IMR-90 (cell line): ENCODE data around the gene PRR5. TPM values are rescaled to one million over a fixed set of nuclear protein-coding genes. Genes with fewer than 3 reads are reported as not detected.

Experiments
- ATAC-seq: fragments of 200-7000 bp; cut with Tn5 transposase; 2 replicates; pipeline ENCODE4 v1.9.1; 2020; ENCODE audit warnings: low read depth, mild to moderate bottlenecking, moderate library complexity
- BruUV-seq: library from RNA; stranded (reverse); fragments of 400-500 nt; replicated peaks from 2 replicates; lab custom pipeline; 2021; lab: Mats Ljungman, UMichigan
- CTCF ChIA-PET: fragments of 300-600 bp; formaldehyde crosslinking; extraction: SDS; loops from one replicate; lab custom pipeline; 2021; ENCODE audit warnings: antibody characterized with exemption; lab: Yijun Ruan, JAX
- POLR2A ChIA-PET: fragments of 300-600 bp; sonication (Branson Sonifier 250); formaldehyde crosslinking; loops from one replicate; lab custom pipeline; 2022; ENCODE audit warnings: antibody characterized with exemption; ENCODE audit not compliant: unreplicated experiment; lab: Charles Lee
- DNase-seq: peaks from one replicate; pipeline ENCODE4 v3.0.0; 2013
- H2AFZ ChIP-seq: replicated peaks from 2 replicates; pipeline ENCODE3; 2013; ENCODE audit warnings: low read length, mild to moderate bottlenecking; ENCODE audit not compliant: poor library complexity
- H2AK5ac ChIP-seq: 2 replicates; pipeline ENCODE4 v1.6.1; 2013; ENCODE audit warnings: low read depth, low read length, inconsistent platforms
- H2AK9ac ChIP-seq: replicated peaks from 2 replicates; pipeline ENCODE3; 2013; ENCODE audit warnings: mild to moderate bottlenecking, low read depth, low read length, moderate library complexity; ENCODE audit not compliant: poor library complexity
- H2BK120ac ChIP-seq: 2 replicates; pipeline ENCODE4 v1.6.1; 2013; ENCODE audit warnings: low read depth, low read length, inconsistent platforms
- H2BK15ac ChIP-seq: 3 replicates; pipeline ENCODE4 v1.6.1; 2013; ENCODE audit warnings: low read depth, low read length, inconsistent platforms
- H2BK20ac ChIP-seq: 2 replicates; pipeline ENCODE4 v1.6.1; 2013; ENCODE audit warnings: low read depth, mild to moderate bottlenecking, inconsistent platforms, low read length, moderate library complexity
- H2BK5ac ChIP-seq: 2 replicates; pipeline ENCODE4 v1.6.1; 2013; ENCODE audit warnings: mild to moderate bottlenecking, low read depth, low read length, inconsistent platforms; ENCODE audit not compliant: poor library complexity, severe bottlenecking
- H3K14ac ChIP-seq: replicated peaks from 2 replicates; pipeline ENCODE4 v1.6.1; 2013; ENCODE audit warnings: low read depth, low read length, inconsistent platforms
- H3K18ac ChIP-seq: 2 replicates; pipeline ENCODE4 v1.6.1; 2013; ENCODE audit warnings: low read depth, low read length, control low read depth
- H3K23ac ChIP-seq: 2 replicates; pipeline ENCODE4 v1.6.1; 2013; ENCODE audit warnings: low read depth, low read length, inconsistent platforms
- H3K27ac ChIP-seq: 2 replicates; pipeline ENCODE4 v1.5.1; 2013; ENCODE audit warnings: mild to moderate bottlenecking, control low read depth, low read length; ENCODE audit not compliant: insufficient read depth
- H3K27me3 ChIP-seq: 2 replicates; pipeline ENCODE4 v1.6.1; 2013; ENCODE audit warnings: low read length; ENCODE audit not compliant: control insufficient read depth, insufficient read depth
- H3K36me3 ChIP-seq: 2 replicates; pipeline ENCODE4 v1.6.1; 2013; ENCODE audit warnings: low read length, mixed read lengths; ENCODE audit not compliant: control insufficient read depth, insufficient read depth
- H3K4ac ChIP-seq: 2 replicates; pipeline ENCODE4 v1.6.1; 2013; ENCODE audit warnings: low read depth, low read length, inconsistent platforms
- H3K4me1 ChIP-seq: 2 replicates; pipeline ENCODE4 v1.6.1; 2013; ENCODE audit warnings: low read length, mixed read lengths; ENCODE audit not compliant: control insufficient read depth, insufficient read depth
- H3K4me2 ChIP-seq: 2 replicates; pipeline ENCODE4 v1.6.1; 2013; ENCODE audit warnings: low read depth, mild to moderate bottlenecking, control low read depth, low read length, moderate library complexity
- H3K4me3 ChIP-seq: 2 replicates; pipeline ENCODE4 v1.5.1; 2013; ENCODE audit warnings: low read depth, mild to moderate bottlenecking, control low read depth, low read length, moderate library complexity; ENCODE audit not compliant: insufficient read depth
- H3K56ac ChIP-seq: 2 replicates; pipeline ENCODE4 v1.6.1; 2013; ENCODE audit warnings: low read length, inconsistent platforms; ENCODE audit not compliant: insufficient read depth; ENCODE audit errors: extremely low read depth
- H3K79me1 ChIP-seq, 2 experiments: 2 replicates each; pipeline ENCODE4 v1.6.1; 2013; ENCODE audit warnings: low read length in 2 of 2, inconsistent platforms in 1 of 2, low read depth in 1 of 2
- H3K9ac ChIP-seq: 2 replicates; pipeline ENCODE4 v1.6.1; 2013; ENCODE audit warnings: low read depth, low read length, control low read depth
- H3K9me1 ChIP-seq: 2 replicates; pipeline ENCODE4 v1.6.1; 2013; ENCODE audit warnings: low read length, inconsistent platforms; ENCODE audit not compliant: insufficient read depth
- H3K9me3 ChIP-seq: 2 replicates; pipeline ENCODE4 v1.6.1; 2013; ENCODE audit warnings: low read length; ENCODE audit not compliant: control insufficient read depth, insufficient read depth
- H4K20me1 ChIP-seq: 2 replicates; pipeline ENCODE4 v1.6.1; 2013; ENCODE audit warnings: low read length, inconsistent platforms; ENCODE audit not compliant: insufficient read depth
- H4K5ac ChIP-seq: 2 replicates; pipeline ENCODE4 v1.6.1; 2013; ENCODE audit warnings: mild to moderate bottlenecking, low read depth, low read length, control low read depth
- H4K8ac ChIP-seq, 2 experiments: 2 replicates each; pipeline ENCODE4 v1.6.1; 2013; ENCODE audit warnings: low read depth in 2 of 2, low read length in 2 of 2, control low read depth in 1 of 2, inconsistent platforms in 1 of 2
- H4K91ac ChIP-seq: 2 replicates; pipeline ENCODE4 v1.6.1; 2013; ENCODE audit warnings: low read depth, low read length, inconsistent platforms; ENCODE audit not compliant: insufficient read depth
- CEBPB ChIP-seq: IDR thresholded peaks from 2 replicates; pipeline ENCODE4 v1.6.1; 2012; ENCODE audit warnings: low read depth, low read length, improper control_type of control experiment
- CTCF ChIP-seq: conservative IDR thresholded peaks from 2 replicates; pipeline ENCODE4 v1.5.1; 2012; ENCODE audit warnings: mild to moderate bottlenecking, low read depth, low read length, improper control_type of control experiment
- ELK1 ChIP-seq: fragments of 150-350 bp; IDR thresholded peaks from 2 replicates; pipeline ENCODE4 v1.6.1; 2016; ENCODE audit warnings: low read depth, mild to moderate bottlenecking, low read length, moderate library complexity, borderline replicate concordance
- FOS ChIP-seq: fragments of 150-350 bp; IDR thresholded peaks from 2 replicates; pipeline ENCODE4 v1.6.1; 2016; ENCODE audit warnings: low read depth, low read length
- MAFK ChIP-seq: IDR thresholded peaks from 2 replicates; pipeline ENCODE4 v1.6.1; 2012; ENCODE audit warnings: low read depth, low read length, improper control_type of control experiment
- MAZ ChIP-seq: IDR thresholded peaks from 2 replicates; pipeline ENCODE4 v1.6.1; 2012; ENCODE audit warnings: low read depth, mild to moderate bottlenecking, low read length, improper control_type of control experiment, moderate library complexity, borderline replicate concordance
- MXI1 ChIP-seq: IDR thresholded peaks from 2 replicates; pipeline ENCODE4 v1.6.1; 2012; ENCODE audit warnings: low read depth, mild to moderate bottlenecking, low read length, moderate library complexity, borderline replicate concordance
- NFE2L2 ChIP-seq: fragments of 150-350 bp; IDR thresholded peaks from 2 replicates; pipeline ENCODE4 v1.6.1; 2016; ENCODE audit warnings: low read depth, mild to moderate bottlenecking, low read length
- RAD21 ChIP-seq: IDR thresholded peaks from 2 replicates; pipeline ENCODE4 v1.6.1; 2012; ENCODE audit warnings: low read length, improper control_type of control experiment
- RCOR1 ChIP-seq: IDR thresholded peaks from 2 replicates; pipeline ENCODE4 v1.6.1; 2012; ENCODE audit warnings: mild to moderate bottlenecking, low read length, improper control_type of control experiment; ENCODE audit not compliant: insufficient replicate concordance
- RFX5 ChIP-seq: IDR thresholded peaks from 2 replicates; pipeline ENCODE4 v1.8.0; 2012; ENCODE audit warnings: low read depth, mild to moderate bottlenecking, low read length, moderate library complexity
- SMC3 ChIP-seq: fragments of 150-350 bp; IDR thresholded peaks from 2 replicates; pipeline ENCODE4 v1.6.1; 2016; ENCODE audit warnings: low read depth, mild to moderate bottlenecking, antibody characterized with exemption, low read length, moderate library complexity
- USF2 ChIP-seq: fragments of 150-350 bp; IDR thresholded peaks from 2 replicates; pipeline ENCODE4 v1.6.1; 2017; ENCODE audit warnings: mild to moderate bottlenecking, antibody characterized with exemption, low read length, low read depth
- WGBS, 2 experiments: methylation state at CpG; one replicate each; pipeline versions ENCODE4 v1.1.5 to v1.1.7; 2013; ENCODE audit warnings: missing lambda C conversion rate in 2 of 2; ENCODE audit not compliant: insufficient read length in 1 of 2; ENCODE audit errors: extremely low coverage in 2 of 2; 5-methylcytosine and 5-hydroxymethylcytosine counted together
- dilution Hi-C: fragments of 300-500 bp; cut with HindIII; formaldehyde crosslinking; loops from one replicate; pipeline ENCODE4 v1.14.3; 2018; ENCODE audit warnings: low sequenced_read_pairs; ENCODE audit not compliant: unreplicated experiment
- in situ Hi-C: fragments of 300-500 bp; cut with MboI; formaldehyde crosslinking; loops from 3 replicates; pipeline ENCODE4 v1.14.3; 2019; ENCODE audit warnings: low sequenced_read_pairs, inconsistent platforms, mixed read lengths
- intact Hi-C: fragments of 100-400 bp; cut with micrococcal nuclease; formaldehyde crosslinking; loops from 2 replicates; pipeline ENCODE4 v1.10.0; 2022
- polyA plus RNA-seq, 3 experiments: library from polyadenylated mRNA; depleted of rRNA; stranded (reverse); fragments of >200 nt; gene quantifications; 2 replicates each; pipeline ENCODE4 v1.2.3, GENCODE V29; 2012; ENCODE audit warnings: low replicate concordance in 1 of 3
- total RNA-seq: library from RNA; depleted of rRNA; stranded (reverse); fragments of >200 nt; gene quantifications from 2 replicates; pipeline ENCODE4 v1.2.3, GENCODE V29; 2012

The PRR5 gene
- total and polyA plus RNA-seq, 2 of the 4 experiments (the other 2 are of a cell fraction) = 8.1 to 24.3 TPM

GRCh38 chr22:44697423-44698141 lies 4.4 kb upstream of the PRR5 start:
- in situ Hi-C loops = loop anchor here (5.0 kb wide), 1 partner anchor 40 kb away; no protein-coding TSS in a partner anchor
- peak; percentile 91 for TF ChIP-seq SMC3
- TF ChIP-seq RCOR1 = peak; percentile 97
- no peak for TF ChIP-seq FOS
- TF ChIP-seq CTCF = peak; percentile 93
- TF ChIP-seq MAFK = no peak
- no peak for TF ChIP-seq CEBPB
- no peak for TF ChIP-seq USF2
- TF ChIP-seq RAD21 = peak; percentile 92
- TF ChIP-seq NFE2L2 = no peak
- TF ChIP-seq MAZ = peak; percentile 68; the same call in 1 of the 2 replicates
- TF ChIP-seq RFX5 = no peak
- no peak for TF ChIP-seq ELK1
- no peak for TF ChIP-seq MXI1

More at GRCh38 chr22:44697423-44698141, 4.4 kb upstream of the PRR5 start:
- POLR2A ChIA-PET = no interaction called here
- no peak overlapping the region for H3K56ac ChIP-seq
- peak overlapping the region; percentile 86 for H2BK120ac ChIP-seq
- CTCF ChIA-PET = interaction anchor here (1.0 kb wide), 1 partner anchor 38 kb away, joined by 3 read pairs; no protein-coding TSS in a partner anchor
- peak overlapping the region; percentile 73; the same call in 1 of the 2 replicates for H3K27ac ChIP-seq
- peak; percentile 32 for ATAC-seq
- no TSS peak for BruUV-seq
- peak overlapping the region; percentile 75 for H3K4ac ChIP-seq
- H3K4me1 ChIP-seq = peaks cover 30% of the 10 kb centered on the region
- H3K14ac ChIP-seq = peak overlapping the region; percentile 48; the same call in 1 of the 2 replicates
- no peaks in the 10 kb centered on the region for H3K9me3 ChIP-seq
- peaks cover 4 to 19% of the 10 kb centered on the region in 2 experiments; a peak in 3 of 4 replicates for H3K79me1 ChIP-seq
- dilution Hi-C loops = no loop called here
- WGBS, 2 experiments = 43% methylated on average over 5 of the region's 22 CpGs; no CpG with 5 or more reads in 1 of the 2 experiments
- peak overlapping the region; percentile 91 for H4K91ac ChIP-seq
- peak overlapping the region; percentile 67 for H2BK5ac ChIP-seq
- H2AK9ac ChIP-seq = peak overlapping the region; percentile 97
- H3K36me3 ChIP-seq = no peaks in the 10 kb centered on the region
- peak overlapping the region; percentile 90 for H2AK5ac ChIP-seq
- no peak overlapping the region for H3K4me3 ChIP-seq
- H4K8ac ChIP-seq = peak overlapping the region; percentile 57 to 70; a peak in 3 of 4 replicates
- H3K18ac ChIP-seq = peak overlapping the region; percentile 7; the same call in 1 of the 2 replicates
- no peak overlapping the region for H3K4me2 ChIP-seq
- H2AFZ ChIP-seq = peak overlapping the region; percentile 76
- peak overlapping the region; percentile 57 for H2BK20ac ChIP-seq
- H3K9me1 ChIP-seq = peaks cover 14% of the 10 kb centered on the region; the same call in 1 of the 2 replicates
- peak overlapping the region; percentile 80; the same call in 1 of the 2 replicates for H3K23ac ChIP-seq
- H4K20me1 ChIP-seq = no peaks in the 10 kb centered on the region; the same call in 1 of the 2 replicates
- peak overlapping the region; percentile 93; the same call in 2 of the 3 replicates for H2BK15ac ChIP-seq
- H3K27me3 ChIP-seq = no peaks in the 10 kb centered on the region
- peak; percentile 65 for DNase-seq
- H4K5ac ChIP-seq = 0 out of 2 replicates have a peak overlapping the region, but pooled peaks have one; percentile 13
- intact Hi-C loops = no loop called here
- 0 out of 2 replicates have a peak overlapping the region, but pooled peaks have one; percentile 1 for H3K9ac ChIP-seq
